Posterior cingulate gyrus (tissue), 11 donors: ENCODE results near the gene LDLRAD3.

Experiments
- DNase-seq, 10 donors: peaks; one replicate each; pipeline versions ENCODE4 v3.0.0 to v3.0.0-alpha.2; 2020 to 2021; ENCODE audit warnings: mixed read lengths in 3 of 10
- intact Hi-C: fragments of 100-400 bp; cut with DNase I; formaldehyde crosslinking; loops from one replicate; pipeline ENCODE4 v1.15.1; 2023

The LDLRAD3 gene

GRCh38 chr11:36243641-36244040 lies 299.8 kb downstream of the LDLRAD3 start:
- intact Hi-C loops, result no loop called here
- DNase-seq, result peak in 7 of 10 donors; percentile 23 to 89 (median 42)

DNA sequence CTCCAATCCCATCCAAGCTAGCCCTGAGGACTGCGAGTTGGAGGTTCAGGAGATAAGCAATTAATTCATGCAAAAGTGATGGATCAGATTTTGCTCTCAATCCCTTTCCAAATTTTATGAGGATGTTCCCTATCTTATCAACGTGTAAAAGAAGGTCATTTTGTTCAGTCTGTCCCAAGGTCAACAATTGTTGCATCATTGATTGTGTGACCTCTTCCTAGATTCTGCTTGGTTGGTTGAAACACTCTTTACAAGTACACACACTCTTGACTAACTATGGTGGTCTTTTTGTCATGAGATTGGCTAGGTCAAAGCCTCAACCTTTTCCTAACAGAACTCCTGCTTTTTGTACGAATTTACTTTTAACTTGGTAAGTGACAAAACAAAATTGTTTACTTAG lies 303.6 kb downstream of the LDLRAD3 start:
- DNase-seq, result no peak
- intact Hi-C loops, result no loop called here

- DNase-seq, result no peak
- intact Hi-C loops, result no loop called here
Observed at GRCh38 chr11:36248436-36248835, 304.6 kb downstream of the LDLRAD3 start.

DNA sequence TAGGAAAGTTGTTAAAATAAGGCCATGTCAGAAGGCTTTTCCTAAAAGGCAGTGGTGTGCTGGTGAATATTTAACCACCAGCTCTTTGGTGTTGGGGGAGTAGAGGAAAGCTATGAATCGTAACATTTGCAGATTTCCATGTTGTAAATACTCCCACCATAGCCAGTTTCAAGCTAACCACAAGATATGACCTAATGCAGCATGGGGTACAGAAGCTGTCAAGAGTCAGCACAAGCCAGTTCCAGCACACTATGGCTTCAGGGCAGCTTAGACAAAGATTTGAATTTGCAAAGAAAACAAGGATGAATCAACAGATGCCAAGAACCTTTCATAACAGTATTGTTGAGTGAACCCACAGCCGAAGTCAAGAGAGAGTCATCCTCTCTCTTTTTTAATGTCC lies 305.4 kb downstream of the LDLRAD3 start:
- intact Hi-C loops, result no loop called here
- DNase-seq, result no peak

GRCh38 chr11:36251823-36252222 lies 308.0 kb downstream of the LDLRAD3 start:
- intact Hi-C loops, result no loop called here
- DNase-seq, result no peak

DNA sequence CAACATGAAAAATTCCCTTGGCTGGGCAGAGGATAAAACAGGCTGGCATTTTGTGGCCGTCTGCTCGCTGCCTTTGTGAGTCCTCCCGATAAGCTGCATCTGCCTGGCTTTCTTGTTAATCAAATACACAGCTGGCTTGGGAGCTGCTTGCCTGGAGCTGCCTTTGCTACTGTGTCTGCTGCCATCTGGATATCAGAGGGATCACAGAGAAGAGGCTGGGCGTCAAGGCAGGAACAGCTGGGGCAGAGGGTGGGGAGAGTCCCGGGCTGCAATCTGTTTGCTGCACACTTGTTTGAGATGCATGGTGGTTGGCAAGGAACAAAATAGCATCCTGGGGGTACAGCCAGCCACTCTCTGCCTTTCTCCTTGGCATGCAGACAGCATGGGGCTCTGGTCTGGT lies 309.4 kb downstream of the LDLRAD3 start:
- DNase-seq, result peak in 9 of 10 donors; percentile 25 to 94 (median 46)
- intact Hi-C loops, result no loop called here

DNA sequence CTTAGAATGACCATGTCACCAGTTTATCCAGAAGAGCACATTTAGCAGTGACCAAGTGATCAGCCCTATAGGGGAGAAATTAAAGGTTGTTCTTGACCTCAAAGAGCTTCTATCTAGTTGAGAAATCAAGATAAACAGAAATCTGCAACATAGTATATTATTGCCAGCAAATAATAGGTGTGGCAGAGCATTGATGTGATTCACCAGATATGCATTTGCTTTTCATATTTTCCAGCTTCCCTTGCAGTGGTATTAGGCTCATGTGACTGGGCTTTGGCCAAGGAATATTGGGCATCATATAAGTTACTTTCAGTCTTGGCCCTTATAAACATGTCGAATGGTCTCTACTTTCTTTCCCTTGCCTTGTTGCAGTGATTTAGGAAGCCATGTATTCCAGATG lies 310.9 kb downstream of the LDLRAD3 start:
- intact Hi-C loops, result loop anchor here (5.0 kb wide), 1 partner anchor 432 kb away; no protein-coding TSS in a partner anchor
- DNase-seq, result no peak

GRCh38 chr11:36257351-36257750 lies 313.5 kb downstream of the LDLRAD3 start:
- intact Hi-C loops, result loop anchor here (5.0 kb wide), 1 partner anchor 435 kb away; no protein-coding TSS in a partner anchor
- DNase-seq, result no peak

GRCh38 chr11:36258730-36259360 lies 315.0 kb downstream of the LDLRAD3 start:
- intact Hi-C loops, result loop anchor here (2.0 to 5.0 kb wide), 2 partner anchors 218 to 437 kb away; no protein-coding TSS in a partner anchor
- peak; percentile 37 to 96 (median 64) for DNase-seq

GRCh38 chr11:36261094-36261493 lies 317.2 kb downstream of the LDLRAD3 start:
- no peak for DNase-seq
- intact Hi-C loops, result loop anchor here (10.0 kb wide), 2 partner anchors 106 to 776 kb away; no protein-coding TSS in a partner anchor

DNA sequence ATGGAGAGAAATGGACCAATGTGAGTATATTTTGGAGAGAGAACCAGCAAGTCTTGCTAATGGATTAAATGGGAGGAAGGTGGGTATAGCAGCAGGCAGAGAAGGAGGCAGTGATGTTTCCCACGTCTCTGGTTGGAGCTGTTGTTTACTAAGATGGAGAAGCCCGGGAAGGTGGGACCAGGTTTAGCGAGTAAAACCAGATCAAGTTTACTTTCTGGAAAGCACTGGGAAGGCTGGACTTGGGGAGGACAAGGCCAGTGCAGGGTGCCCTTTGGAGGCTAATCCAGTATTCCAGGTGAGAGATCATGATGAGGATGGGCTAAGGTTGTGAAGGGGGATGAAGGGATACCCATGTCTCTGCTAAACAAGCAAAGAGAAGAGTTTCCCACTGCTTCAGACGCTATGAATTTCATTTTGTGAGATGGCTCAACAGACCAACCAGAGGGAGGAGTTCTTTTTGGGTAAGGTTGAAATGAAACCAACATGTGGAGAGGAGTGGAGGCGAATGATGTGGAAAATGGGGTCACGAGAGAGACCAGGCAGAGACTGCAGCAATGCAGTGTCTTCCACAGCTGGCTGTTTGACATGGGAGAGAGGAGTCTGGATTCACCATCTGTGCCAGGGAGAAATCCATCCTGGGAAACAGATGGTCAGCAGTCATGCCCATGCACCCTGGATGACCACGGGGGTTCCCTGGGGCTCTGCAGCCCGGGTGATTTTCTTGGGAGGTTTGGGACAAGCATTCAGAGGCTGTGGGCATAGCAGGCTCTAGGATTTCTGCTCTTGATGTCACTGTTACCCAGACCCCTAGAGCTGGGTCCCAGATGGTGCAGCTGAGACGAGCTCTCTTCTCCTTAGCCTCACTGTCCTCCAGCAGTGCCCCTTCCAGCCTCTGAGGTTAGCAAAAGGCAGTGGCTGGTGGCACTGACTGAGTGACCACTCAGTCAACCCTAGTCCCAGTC lies 320.4 kb downstream of the LDLRAD3 start:
- intact Hi-C loops, result loop anchor here (10.0 kb wide), 2 partner anchors 109 to 779 kb away; no protein-coding TSS in a partner anchor

DNA sequence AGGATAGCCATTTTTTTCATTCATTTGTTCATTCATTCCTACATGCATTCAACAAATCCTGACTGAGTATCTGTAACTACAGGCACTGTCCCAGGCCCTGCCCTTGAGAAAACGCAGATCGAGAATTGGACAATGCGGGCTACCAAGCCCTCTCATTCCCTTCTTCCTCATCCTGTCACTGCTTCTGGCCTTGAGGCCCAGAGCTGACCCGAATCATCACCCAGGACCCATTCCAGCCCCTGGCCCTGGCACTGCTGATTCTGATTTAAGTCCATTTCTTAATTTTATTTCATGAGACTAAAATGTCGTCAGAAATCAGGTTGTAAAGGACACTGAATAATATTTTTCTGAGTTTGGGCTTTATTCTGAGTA lies 321.1 kb downstream of the LDLRAD3 start:
- intact Hi-C loops, result loop anchor here (10.0 kb wide), 2 partner anchors 110 to 780 kb away; no protein-coding TSS in a partner anchor
- DNase-seq, result peak in 1 of 10 donors; percentile 54

More for the DNA sequence above, 320.4 kb downstream of the LDLRAD3 start:
- DNase-seq, result peak in 1 of 10 donors; percentile 51

DNA sequence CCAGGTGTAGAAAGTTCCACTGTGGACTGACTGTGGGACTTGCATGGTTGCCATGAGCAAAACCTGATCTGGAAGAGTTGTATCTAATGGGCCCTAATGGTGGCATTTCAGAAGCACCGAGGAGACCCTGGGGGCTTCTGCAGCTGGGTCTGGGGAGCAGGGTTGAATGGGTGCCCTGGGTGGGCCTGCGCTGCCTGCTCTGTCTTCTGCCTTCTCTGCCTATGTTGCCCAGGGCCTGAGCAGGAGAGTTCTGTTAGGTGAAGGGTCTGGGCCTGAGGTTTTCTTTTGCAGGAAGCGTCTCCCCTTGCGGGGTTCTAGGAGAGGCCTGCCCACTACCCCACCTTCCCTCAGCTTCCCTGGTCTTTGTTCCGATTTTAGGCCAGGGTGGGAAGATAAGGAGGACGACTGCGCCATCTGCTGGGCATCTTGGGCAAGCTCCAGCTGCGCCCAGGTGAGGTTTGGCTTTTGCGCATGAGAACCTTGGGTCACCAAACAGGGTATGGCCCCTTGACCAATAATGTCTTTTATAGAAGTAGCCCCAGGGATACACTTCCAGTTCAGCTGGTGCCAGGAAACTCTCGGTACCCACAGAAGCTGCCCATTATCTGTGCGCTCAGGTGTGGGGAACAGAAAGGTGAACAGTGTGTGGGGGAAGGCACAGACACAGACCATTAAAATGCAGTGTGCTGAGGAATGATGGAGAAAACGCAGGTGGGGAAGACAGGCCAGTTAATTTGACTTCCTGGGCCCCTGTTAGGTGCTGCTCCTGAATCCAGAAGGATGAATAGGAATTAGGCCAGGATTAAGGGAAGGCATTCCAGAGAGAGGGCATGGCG lies 322.1 kb downstream of the LDLRAD3 start:
- DNase-seq, result peak in 6 of 10 donors; percentile 46 to 91 (median 55)
- intact Hi-C loops, result loop anchor here (1.0 to 10.0 kb wide), 3 partner anchors 111 to 781 kb away; no protein-coding TSS in a partner anchor

- intact Hi-C loops, result loop anchor here (1.0 to 10.0 kb wide), 3 partner anchors 112 to 782 kb away; no protein-coding TSS in a partner anchor
- DNase-seq, result no peak
Observed at GRCh38 chr11:36266767-36267166, 322.9 kb downstream of the LDLRAD3 start.

- DNase-seq, result no peak
- intact Hi-C loops, result loop anchor here (10.0 kb wide), 2 partner anchors 114 to 784 kb away; no protein-coding TSS in a partner anchor
Observed at GRCh38 chr11:36268337-36268985, 324.6 kb downstream of the LDLRAD3 start.

GRCh38 chr11:36270701-36271100 lies 326.8 kb downstream of the LDLRAD3 start:
- intact Hi-C loops, result no loop called here
- no peak for DNase-seq

- intact Hi-C loops, result no loop called here
- no peak for DNase-seq
Observed at GRCh38 chr11:36271794-36272407, 328.0 kb downstream of the LDLRAD3 start.

GRCh38 chr11:36273110-36273509 lies 329.2 kb downstream of the LDLRAD3 start:
- peak in 1 of 10 donors; percentile 24 for DNase-seq
- intact Hi-C loops, result no loop called here

DNA sequence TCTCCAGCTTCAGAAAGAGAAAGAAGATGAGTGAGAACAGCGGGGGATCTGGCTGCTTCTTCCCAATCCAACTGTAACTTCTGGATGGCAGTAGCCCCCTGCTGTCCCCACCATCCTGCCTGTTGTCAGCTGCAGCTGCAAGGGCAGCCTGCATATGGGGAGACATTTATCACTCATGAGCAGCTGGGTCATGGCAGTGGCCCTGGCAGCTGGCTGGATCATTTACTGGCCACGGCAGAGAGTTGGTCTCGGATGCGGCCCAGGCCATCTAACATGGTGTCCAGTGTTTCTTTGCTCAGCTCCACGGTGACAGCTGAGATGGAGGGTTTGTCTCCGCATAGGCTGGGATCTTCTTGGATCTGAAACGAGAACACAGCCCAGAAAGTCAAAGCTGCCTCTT lies 330.6 kb downstream of the LDLRAD3 start:
- intact Hi-C loops, result no loop called here

More for the DNA sequence above, 330.6 kb downstream of the LDLRAD3 start:
- no peak for DNase-seq
